Activated naive CD4-positive, alpha-beta T cell (primary cell): ENCODE measurements around the gene SPATA46.
"Not testable (repeated sequence)": the region's sequence is repeated elsewhere in the genome, so short reads cannot be mapped to it uniquely, and the experiment has no call there.

Source experiments
- DNase-seq, 4 experiments: peaks; one replicate each; lab custom pipeline; 2025; lab: John Stamatoyannopoulos, UW

The SPATA46 gene

DNA sequence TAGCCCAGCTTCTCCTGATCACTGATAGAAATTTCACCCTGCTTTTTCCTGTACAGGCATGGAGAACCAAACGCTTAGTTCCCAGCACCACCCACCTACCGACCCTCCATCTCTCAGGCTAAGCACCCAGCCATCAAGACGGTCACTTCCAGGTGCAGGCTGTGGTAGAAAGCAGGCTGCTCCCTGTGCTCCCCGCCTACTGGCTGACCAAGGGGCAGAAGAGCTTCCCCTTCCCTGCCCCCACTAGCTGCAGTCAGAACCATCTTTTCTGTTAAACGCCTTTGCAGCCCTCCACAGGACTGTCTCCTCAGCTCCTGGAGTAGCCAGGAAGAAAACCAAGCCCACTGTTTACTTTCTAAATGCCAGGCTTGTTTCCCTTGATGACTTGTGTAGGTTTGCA is 23.0 kb downstream of the SPATA46 start:
- no peak for DNase-seq

DNA sequence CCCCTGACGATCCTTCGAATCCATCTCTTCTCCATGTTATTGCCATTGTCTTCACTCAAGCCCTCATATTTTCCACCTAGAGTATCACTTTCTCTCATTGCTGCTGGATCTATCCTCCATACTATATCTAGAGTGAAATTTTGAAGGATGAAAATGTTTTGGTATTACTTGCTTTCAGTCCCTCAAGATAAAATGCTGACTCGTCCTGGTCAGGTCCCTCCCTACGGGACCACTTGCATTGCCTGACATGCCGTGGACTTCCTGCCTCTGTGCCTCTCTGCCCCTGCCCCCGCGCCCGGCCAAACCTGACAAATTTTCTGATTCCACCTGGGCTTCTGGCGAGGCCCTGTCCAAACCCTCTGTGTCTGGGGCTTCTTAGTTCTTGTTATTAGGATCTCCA is 23.6 kb downstream of the SPATA46 start:
- no peak for DNase-seq

DNA sequence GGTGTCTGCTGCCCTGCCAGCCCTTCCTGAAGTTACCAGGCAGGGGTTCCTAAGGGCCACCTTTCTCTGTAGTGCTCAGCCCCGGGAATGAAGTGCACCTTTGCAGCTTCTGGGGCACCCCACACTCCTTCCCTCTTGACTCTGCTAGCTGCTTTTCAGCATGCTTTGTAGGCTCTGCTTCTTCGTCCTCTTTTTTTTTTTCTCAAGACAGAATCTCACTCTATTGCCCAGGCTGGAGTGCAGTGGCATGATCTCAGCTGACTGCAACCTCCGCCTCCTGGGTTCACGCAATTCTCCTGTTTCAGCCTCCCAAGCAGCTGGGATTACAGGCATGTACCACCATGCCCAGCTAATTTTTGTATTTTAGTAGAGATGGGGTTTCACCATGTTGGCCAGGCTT is 24.8 kb downstream of the SPATA46 start:
- DNase-seq, result not testable (repeated sequence)

DNA sequence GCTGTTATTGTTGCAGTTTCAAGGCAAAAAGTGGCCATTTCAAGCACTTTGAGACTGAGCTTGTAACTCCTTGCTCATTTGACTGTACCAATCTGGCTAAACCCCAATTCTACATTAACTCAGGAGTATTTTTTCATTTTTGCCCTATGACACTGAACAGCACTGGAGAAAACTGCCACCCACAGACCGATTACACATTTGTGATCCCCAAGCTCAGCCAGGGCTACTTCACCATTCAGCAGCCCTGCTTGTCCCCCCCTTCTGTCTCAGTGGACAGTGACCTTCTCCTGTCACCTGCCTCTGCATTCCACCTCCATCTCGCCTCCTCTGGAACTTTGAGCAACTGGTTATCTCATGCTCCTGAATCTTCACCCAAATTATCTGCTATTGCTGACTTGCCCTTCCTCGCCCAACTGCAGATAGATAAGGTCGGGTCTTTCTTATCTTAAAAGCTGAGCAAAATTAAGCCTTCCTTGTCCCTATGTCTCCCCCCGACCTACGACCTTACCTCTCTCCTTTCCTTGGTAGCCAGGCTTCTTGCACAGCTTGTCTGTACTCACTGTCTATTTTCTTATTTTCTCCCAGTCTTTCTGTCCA is 25.3 kb downstream of the SPATA46 start:
- DNase-seq, result no peak

DNA sequence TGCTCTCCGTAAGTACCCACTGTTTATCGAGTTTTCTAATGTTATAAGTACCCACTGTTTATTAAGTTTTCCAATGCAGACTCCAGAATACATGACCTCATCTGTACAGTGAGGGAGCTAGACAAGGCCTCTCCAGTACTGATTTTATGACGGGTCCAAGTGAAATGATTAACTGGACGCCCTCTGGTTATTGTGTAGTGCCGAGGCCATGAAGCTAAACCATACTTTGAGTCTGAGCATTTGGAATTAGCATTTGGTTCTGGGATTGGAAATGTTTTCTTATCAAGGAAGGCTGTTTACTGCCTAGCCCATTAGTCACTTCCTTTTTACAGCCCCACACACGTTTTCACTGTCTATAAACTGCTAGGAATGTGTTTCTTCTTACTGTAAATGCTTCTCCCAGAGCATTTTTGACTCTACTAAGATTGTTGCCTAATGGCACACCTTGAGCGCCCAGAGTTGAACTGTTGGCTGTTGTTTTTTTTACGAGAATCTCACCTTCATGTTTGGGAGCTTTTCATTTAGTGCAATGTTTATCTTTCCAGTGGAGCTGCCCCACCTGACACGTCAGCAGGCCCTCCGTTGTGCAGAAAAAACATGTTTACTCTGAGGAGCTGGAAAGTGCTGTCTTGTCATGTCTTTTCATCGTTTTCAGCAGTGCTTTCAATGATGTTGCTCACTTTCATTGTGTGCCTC is 26.9 kb downstream of the SPATA46 start:
- DNase-seq, result no peak

DNA sequence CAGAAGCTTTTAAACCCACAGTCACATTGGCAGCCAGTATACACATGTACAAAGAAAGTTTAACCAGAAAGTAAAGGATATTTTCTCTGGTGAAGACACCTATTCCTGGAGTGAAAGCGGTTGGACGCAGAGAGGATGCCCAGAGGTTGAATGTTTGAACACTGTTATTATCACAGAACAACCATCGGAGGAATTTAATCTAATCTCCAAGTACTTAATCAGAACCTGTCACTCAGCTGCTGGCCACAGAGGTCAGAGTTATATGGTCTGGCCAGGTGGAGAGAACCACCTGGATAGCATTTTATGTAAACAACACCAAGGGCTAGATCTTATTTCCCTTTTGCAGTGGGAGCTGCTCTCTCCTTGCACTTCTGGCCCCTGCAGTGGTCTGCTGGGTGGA is 29.4 kb downstream of the SPATA46 start:
- DNase-seq, result no peak

DNA sequence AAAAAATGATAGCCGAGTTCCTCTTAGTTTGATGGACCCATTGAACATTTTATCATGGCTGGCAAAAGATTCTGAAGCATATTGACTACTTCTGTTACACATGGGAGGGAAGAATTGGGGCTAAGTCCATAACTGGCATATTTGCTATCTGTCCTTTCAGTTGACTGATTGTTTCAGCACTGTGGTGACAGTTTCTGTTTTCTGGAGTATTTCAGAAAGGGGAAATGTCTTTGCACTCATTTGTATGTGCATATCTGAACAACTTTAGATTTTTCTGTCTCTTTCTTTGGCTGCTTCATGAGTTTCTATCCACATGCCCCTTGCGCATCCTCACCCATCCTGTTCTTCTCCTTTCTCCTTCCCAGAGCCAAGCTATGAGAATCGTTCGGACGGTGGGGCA is 33.2 kb downstream of the SPATA46 start:
- DNase-seq, result no peak

DNA sequence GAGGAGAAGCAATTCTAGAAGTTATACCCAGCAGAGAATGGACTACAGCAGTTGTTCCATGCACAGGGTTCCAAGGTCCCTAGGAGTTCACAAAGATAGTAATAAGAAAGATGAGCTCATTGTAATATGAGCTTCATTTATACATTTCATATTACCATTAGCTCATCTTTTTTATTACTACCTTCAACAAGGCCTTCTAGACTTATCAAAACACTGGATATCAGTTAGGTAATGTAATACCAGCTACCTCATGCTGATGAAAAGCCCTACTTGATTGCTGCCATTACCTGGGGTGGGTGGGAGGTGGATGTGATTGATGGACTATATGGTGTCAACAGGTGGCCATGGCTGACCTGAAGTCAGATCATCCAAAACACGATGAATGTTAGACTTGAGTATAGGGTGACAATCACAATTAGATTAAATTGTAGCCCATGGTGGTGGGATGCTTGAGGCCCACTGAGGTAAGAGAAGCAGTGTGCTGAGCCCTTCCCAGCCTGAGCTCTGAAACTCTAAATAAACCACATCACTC is 34.1 kb downstream of the SPATA46 start:
- no peak for DNase-seq

DNA sequence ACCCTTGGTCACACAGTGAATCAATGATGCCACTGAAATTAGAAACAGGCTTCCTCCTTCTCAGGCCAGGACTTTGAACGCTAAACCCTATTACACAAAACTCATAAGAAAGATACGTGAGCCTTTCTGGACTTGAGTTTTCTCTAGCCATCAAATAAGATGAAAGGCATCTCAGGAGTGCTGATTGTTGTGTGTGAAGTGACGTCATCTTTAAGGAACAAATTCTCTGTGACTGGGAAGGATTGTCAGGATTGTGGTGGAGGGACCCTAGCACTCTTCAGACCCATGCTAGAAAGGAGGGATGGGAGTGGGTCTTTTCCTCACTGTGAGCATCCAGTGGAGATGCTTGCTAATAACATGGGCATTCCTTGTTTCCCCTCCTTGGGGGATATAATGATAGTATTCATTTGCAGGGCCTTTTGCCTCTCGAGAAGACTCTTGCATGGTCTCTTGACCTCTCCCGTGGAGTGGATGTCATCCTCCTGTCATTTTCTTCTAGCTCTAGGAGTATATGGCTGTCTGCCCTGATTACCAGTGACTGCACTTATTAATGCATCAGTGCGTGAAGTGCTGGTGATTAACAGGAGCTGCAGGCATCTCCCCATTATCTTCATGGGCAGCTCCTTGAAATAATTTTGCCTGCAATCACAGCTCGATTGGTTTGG is 39.9 kb downstream of the SPATA46 start:
- DNase-seq, result no peak

DNA sequence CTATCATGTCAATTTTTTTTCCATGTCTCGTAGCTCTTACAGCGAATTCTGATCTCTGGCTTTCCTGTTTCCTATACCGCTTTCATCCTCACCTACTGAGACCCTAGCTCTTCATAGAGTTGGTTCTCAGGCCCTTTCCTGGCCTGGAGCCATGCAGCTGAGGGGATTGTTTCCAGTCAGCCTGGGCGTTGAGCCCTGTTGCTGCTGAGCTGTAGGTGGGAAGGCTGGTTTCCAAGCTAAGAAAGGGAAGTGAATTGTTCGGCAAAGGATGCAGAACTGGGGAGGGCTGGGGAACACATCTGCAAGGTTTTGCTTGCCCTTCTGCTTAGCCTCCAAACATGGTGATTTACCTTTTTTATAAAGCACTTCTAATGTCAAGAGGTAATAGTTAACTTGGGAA is 41.5 kb downstream of the SPATA46 start:
- no peak for DNase-seq

DNA sequence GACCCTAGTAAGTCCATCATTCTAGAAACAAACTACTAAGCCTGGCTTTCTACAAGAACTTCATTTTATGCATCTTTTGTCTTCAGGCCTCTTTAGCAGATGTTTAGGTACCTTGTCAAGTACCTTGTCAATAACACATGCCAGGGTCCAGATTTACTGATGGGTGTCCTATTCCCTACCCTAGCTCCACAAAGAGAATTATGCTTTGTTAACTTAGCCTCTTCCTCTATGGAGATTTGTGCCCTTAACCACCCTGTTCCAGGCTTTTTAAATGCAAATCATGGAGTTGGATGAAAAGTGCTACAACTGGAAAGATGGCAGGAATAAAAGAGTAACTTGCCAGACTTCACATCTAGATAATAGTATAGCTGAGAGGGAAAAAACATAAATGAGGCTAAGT is 42.7 kb downstream of the SPATA46 start:
- DNase-seq, result no peak

DNA sequence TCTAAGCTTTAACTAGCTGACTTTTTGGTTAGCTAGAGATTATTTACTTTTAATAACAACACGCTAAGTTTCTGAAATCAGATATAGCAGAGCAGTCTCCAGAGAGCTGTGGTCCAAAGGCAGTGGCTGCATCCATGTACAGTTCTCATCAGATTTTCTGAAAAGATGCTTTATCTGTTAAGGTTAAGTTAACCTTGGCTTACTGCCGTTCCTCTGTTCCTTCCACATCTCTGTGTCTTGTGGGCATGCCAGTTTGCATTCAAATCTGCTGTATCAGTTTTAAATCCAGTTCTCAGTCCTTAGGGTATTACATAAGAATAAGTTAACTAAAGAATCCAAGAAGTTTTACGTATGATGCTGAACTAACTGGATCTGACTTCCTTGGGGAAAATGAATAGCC is 46.8 kb downstream of the SPATA46 start:
- DNase-seq, result no peak

DNA sequence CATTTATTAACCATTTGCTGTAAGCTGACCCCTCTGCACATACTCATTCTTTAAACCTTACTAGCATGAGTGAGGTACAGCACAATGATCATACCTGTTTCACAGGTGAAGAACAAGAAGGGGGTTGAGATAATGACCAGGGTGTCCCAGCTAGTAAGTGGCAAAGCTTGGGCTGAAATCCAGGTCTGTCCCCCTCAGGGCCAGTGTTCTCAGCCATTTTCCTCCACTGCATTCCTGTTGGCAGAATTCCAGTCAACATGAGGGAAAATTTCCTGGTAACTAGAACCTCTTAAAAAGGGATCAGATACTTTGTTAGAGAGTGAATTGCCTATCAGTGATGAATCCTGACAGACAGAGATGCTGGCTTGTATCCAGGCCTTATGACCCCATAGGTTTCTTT is 48.1 kb downstream of the SPATA46 start:
- no peak for DNase-seq

DNA sequence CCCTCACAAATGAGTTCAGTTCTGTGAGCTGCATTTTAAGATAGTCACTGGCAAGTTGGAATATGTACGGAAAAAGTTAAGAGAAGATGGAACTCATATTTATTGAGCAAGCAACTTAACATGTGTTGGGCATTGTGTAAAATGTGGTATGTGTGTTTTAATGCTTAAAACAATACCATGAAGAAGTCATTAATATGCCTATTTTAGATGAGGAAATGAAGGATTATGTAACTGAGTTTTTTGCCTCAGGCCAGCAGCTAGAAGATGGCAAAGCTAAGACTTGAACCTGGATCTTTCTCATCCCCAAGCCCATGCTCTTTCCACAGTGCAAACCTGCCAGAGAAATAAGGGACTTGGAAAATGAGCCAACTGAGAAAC is 48.9 kb downstream of the SPATA46 start:
- DNase-seq, result no peak

DNA sequence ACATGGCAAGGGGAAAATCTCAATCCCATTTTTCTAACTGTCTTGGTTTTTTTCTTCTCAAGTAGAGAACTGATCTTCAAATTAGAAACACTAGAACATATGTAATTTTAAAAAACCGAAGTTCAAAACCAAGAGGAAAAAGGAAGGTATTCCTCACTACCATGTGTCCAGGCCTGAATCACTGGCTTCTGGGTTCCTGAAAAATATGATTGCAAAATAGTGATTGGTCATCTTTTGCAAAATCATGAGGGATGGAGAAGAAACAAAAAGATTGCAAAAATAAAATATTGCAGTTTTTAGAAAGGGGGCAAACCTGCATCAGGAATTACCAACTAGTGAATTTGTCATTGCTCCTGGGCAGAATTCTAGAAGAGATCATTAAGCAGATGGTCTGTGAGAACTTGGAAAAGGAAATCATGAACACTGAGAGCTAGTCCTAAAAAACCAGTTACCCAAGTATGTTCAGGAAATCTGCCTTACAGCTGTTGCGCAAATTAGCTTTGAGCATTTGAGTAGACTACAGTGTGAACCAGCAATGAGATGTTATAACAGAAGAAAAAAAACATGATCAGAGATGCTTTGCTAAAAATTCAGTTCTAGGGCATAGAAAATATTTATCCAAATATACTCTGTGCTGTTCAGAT is 49.4 kb downstream of the SPATA46 start:
- DNase-seq, result no peak

DNA sequence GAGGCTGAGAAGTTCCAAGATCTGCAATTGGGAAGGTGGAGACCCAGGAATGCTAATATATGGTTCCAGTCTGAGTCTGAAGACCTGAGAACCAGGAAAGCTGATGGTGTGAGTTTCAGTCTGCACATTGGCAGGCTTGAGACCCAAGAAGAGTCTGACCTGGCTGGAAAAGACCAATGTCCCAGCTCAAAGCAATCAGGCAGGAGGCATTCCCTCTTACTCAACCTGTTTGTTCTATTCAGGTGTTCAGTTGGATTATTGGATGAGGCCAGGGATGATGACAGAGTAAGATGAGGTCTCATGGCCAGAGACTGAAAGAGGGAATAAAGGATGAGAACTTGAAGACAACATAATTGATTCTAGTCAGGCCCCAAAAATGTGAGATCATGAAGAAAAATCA is 50.1 kb downstream of the SPATA46 start:
- no peak for DNase-seq

DNA sequence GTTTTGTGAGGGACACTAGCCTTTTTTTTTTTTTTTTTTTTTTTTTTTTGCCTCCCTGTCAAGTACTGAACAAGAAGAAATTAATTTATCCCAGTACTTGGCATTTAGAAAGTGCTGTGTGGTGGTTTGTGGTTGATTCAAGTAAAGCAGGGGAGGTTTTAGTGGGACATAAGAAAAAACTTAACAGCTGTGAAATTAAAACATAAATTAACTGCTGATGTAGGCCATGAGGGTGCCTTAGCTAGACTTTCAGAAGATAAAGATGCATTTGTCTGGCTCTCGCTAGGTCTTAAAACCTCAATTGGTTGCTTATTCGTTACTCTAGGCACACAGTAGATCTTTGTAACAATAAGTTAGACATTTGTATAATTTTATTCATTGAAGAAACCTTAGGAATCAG is 52.3 kb downstream of the SPATA46 start:
- no peak for DNase-seq
